Ovary (tissue), 10 donors: ENCODE measurements around the gene RNF214. TPM values are rescaled to one million over a fixed set of nuclear protein-coding genes. Genes with fewer than 3 reads are reported as not detected.
"Not testable (repeated sequence)": the region's sequence is repeated elsewhere in the genome, so short reads cannot be mapped to it uniquely, and the experiment has no call there.

Experiments used
- DNase-seq, 5 donors: peaks; one replicate each; pipeline ENCODE4 v3.0.0-alpha.2; 2019 to 2020
- H3K27ac ChIP-seq, 2 donors: fragments of 200-600 bp; one replicate each; pipeline versions ENCODE4 v1.5.1 to v1.8.0; 2019 to 2022
- H3K27me3 ChIP-seq: fragments of 200-600 bp; one replicate; pipeline ENCODE4 v1.8.0; 2022
- H3K36me3 ChIP-seq: fragments of 200-600 bp; sonication (generic); one replicate; pipeline ENCODE4 v1.5.1; 2019
- H3K4me1 ChIP-seq: one replicate; pipeline ENCODE4 v1.8.1; 2013; ENCODE audit warnings: mild to moderate bottlenecking, moderate library complexity; ENCODE audit not compliant: insufficient read depth
- H3K4me3 ChIP-seq: fragments of 200-600 bp; sonication (generic); one replicate; pipeline ENCODE4 v1.5.1; 2017
- H3K9me3 ChIP-seq, 2 donors: fragments of 200-600 bp in 1 of 2; sonication (generic) in 1 of 2; one replicate each; pipeline versions ENCODE4 v1.5.1 to v1.8.1; 2013 to 2019; ENCODE audit warnings: mild to moderate bottlenecking in 1 of 2, moderate library complexity in 1 of 2
- EP300 ChIP-seq: sonication (generic); formaldehyde crosslinking; IDR thresholded peaks from one replicate; pipeline ENCODE4 v1.6.1; 2017; ENCODE audit warnings: antibody characterized with exemption
- POLR2A ChIP-seq: fragments of 450-650 bp; IDR thresholded peaks from one replicate; pipeline ENCODE4 v1.6.1; 2017; ENCODE audit warnings: antibody characterized with exemption, mild to moderate bottlenecking, moderate library complexity
- WGBS, 3 donors: extraction: QIAGEN DNeasy Blood & Tissue Kit in 1 of 3; methylation state at CpG; one replicate each; pipeline versions ENCODE4 v1.1.5 to v1.1.7; 2013 to 2017; 5-methylcytosine and 5-hydroxymethylcytosine counted together
- intact Hi-C, 4 donors: fragments of 100-400 bp; cut with DNase I; formaldehyde crosslinking; loops; one replicate each; pipeline versions ENCODE4 v1.11.0 to v1.15.1; 2022 to 2023
- long read RNA-seq, 3 donors: library from polyadenylated mRNA in 2 of 3; unstranded in 2 of 3; transcript quantifications; one replicate each; pipeline ENCODE4 v2.0.0 and lab custom pipeline, GENCODE V29; 2021 to 2026
- polyA plus RNA-seq, 2 donors: library from polyadenylated mRNA; stranded (reverse); fragments of 200-250 nt in 1 of 2; fragments of 350-450 nt in 1 of 2; fragmentation: Illumina TruSeq in 1 of 2; extraction: RNeasy Lipid Tissue Mini Kit (QIAGEN cat#74804) in 1 of 2; gene quantifications; one replicate each; pipeline ENCODE4 v1.2.3, GENCODE V29; 2013 to 2014
- total RNA-seq, 7 donors: library from RNA; depleted of rRNA in 2 of 7; stranded (reverse); fragments of >200 nt in 2 of 7; fragmentation: NEBNext Ultra II Directional in 3 of 7; extraction: Animal tissue kit (Norgen Biotek cat#: 25700) in 3 of 7; gene quantifications; one replicate each; pipeline versions ENCODE4 v1.1.0 to v1.2.4, GENCODE V29; 2016 to 2023
- TF ChIP-seq, protein P1 (sequence below), 3 donors: fragments of 450-650 bp in 2 of 3; fragments of 200-600 bp in 1 of 3; IDR thresholded peaks; one replicate each; pipeline versions ENCODE4 v1.5.1 to v1.8.0; 2016 to 2022; ENCODE audit warnings: antibody characterized with exemption in 3 of 3, mild to moderate bottlenecking in 1 of 3
- donor health status: DM: no; HTN: no; CAD: no; lungs with moderate emphysema.
- donor health status: DM: no; HTN: no; CAD: no.
- donor health status: Bipolar disorder and iron deficiency.
- donor health status: DM: yes; HTN: yes; CAD: no.
- donor health status: DM: no; HTN: no; CAD: no.
- donor health status: DM: yes; HTN: yes; CAD: no.

The RNF214 gene
- total RNA-seq = 10 to 100 TPM in 6 of 7 donors, 1 to 10 TPM in 1; 9.7 to 40.9 (median 29.3) TPM
- polyA plus RNA-seq = 10 to 100 TPM; 12.8 to 22.7 TPM
- long read RNA-seq, donor 1, transcript RNF214-201 (15 exons, 2,755 nt) = major isoform, 11 of 32 reads
- long read RNA-seq, donor 1, partial matches to known transcripts = 7 of 32 reads
- long read RNA-seq, donor 1, other reads (novel, unspliced or antisense) = 13 of 32 reads
- long read RNA-seq, donor 2, partial matches to known transcripts = 46 of 61 reads
- long read RNA-seq, donor 2, other reads (novel, unspliced or antisense) = 10 of 61 reads
- long read RNA-seq, donor 3, transcript RNF214-201 (15 exons, 2,755 nt) = major isoform, 11 of 18 reads
- long read RNA-seq, donor 3, partial matches to known transcripts = 2 of 18 reads
- long read RNA-seq, donor 3, other reads (novel, unspliced or antisense) = 3 of 18 reads

DNA sequence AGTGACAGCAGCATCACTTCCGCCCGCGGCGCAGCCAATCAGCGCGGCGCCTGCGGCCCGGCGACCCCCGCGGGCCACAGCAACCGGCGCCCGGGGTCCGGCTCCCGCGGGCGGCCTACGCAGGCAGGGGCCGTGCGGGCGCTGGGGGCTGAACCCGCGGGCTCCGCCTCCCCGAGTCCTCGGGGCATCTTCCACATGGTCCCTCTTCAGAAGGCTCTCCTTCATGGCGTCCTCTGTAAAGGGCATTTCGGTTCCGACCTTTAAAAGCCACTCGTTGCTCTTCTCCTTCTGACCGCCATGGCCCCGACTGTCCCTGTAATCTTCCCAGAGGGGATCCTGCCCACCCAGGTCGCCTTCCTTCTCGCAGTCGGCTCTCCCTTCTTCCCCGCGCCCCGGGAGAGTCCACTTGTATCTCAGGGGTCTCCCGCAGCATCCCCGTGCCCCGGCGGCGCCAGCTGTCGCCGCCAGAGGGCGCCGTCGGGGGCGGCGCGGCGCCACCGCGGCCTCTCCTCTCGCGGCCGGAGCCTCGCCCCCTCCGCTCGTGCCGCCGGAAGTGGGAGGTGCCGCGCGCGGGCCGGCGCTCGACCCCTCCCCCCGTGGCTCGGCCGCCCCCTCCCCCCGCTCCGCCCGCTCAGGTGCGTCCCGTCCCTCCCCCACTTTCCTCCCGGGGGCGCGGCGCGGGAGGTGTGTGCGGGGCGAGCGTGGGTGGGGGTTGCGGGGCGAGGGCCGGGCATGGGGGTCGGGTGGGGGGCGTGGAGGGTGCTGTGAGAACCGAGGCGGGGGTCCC, at the start of gene RNF214:
RNF214 (plus strand) TSS at position 580 of the 787 bp plus-strand sequence. CDS start 1,602 bp downstream, outside the sequence.
- TF ChIP-seq POLR2A (peak; percentile 78), EP300 (no peak)
- TF ChIP-seq, protein P1, sequence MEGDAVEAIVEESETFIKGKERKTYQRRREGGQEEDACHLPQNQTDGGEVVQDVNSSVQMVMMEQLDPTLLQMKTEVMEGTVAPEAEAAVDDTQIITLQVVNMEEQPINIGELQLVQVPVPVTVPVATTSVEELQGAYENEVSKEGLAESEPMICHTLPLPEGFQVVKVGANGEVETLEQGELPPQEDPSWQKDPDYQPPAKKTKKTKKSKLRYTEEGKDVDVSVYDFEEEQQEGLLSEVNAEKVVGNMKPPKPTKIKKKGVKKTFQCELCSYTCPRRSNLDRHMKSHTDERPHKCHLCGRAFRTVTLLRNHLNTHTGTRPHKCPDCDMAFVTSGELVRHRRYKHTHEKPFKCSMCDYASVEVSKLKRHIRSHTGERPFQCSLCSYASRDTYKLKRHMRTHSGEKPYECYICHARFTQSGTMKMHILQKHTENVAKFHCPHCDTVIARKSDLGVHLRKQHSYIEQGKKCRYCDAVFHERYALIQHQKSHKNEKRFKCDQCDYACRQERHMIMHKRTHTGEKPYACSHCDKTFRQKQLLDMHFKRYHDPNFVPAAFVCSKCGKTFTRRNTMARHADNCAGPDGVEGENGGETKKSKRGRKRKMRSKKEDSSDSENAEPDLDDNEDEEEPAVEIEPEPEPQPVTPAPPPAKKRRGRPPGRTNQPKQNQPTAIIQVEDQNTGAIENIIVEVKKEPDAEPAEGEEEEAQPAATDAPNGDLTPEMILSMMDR (IDR thresholded peaks at IDR 0.05) = peak; percentile 72 to 99 (median 96)
- peak within 1 kb of the TSS; percentile 63 for H3K4me3 ChIP-seq
- no peaks in the 10 kb centered on the region for H3K36me3 ChIP-seq
- intact Hi-C loops = loop anchor here (2.0 to 10.0 kb wide), 5 partner anchors 83 to 440 kb away; partner anchors contain the start of genes BACE1 (in 2 of the 4), APOA5 (in 1 of the 4) and CEP164 (in 1 of the 4)
- H3K27me3 ChIP-seq = no peaks in the 10 kb centered on the region
- WGBS, 3 donors = 0 to 2% (median 1%) methylated on average over 65 to 94 of the region's 94 CpGs
- peak; percentile 75 to 88 (median 83) for DNase-seq
- H3K27ac ChIP-seq = peak within 1 kb of the TSS; percentile 79 to 93
- H3K4me1 ChIP-seq = peaks cover 1% of the 10 kb centered on the region
- no peaks in the 10 kb centered on the region for H3K9me3 ChIP-seq

DNA sequence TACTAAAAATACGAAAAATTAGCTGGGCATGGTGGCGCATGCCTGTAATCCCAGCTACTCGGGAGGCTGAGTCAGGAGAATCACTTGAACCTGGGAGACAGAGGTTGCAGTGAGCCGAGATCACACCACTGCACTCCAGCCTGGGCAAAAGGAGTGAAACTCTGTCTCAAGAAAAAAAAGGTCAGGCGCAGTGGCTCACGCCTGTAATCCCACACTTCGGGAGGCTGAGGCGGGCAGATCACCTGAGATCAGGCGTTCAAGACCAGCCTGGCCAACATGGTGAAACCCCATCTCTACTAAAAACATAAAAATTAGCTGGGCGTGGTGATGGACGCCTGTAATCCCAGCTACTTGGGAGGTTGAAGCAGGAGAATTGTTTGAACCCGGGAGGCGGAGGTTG, 49.3 kb upstream of the RNF214 start:
- WGBS, 3 donors = 87 to 95% (median 94%) methylated on average over 13 of the region's 13 CpGs
- DNase-seq, H3K4me3 ChIP-seq, H3K36me3 ChIP-seq, H3K27me3 ChIP-seq, H3K27ac ChIP-seq, H3K9me3 ChIP-seq: not testable (repeated sequence)
- intact Hi-C loops = loop anchor here in 1 of 4 donors (5.0 kb wide), 1 partner anchor 44 kb away; no protein-coding TSS in a partner anchor
- peaks cover 30% of the 10 kb centered on the region for H3K4me1 ChIP-seq

DNA sequence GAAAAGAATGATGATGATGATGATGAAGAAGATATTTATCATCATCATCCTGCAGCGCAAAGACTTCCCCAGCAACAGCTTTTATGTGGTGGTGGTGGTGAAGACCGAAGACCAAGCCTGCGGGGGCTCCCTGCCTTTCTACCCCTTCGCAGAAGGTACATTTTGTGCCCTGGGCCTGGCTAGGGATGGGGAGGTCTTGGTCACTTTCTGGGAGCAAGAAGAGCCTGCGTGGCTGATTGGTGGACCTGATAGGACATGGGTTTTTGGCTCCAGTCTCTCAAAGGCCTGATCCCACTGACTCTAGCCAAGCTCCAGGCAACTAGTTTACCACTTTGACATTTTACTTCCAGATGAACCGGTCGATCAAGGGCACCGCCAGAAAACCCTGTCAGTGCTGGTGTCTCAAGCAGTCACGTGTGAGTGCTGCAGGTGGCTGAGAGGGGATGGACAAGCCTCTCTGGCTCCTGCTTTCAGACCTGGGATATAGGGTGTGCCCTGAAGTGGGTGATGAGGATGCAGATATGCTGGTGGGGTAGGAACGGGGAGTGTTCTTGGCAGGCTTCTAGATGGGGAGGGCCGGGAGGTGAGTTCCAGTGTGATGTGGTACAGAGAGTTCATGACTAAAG, 48.6 kb upstream of the RNF214 start:
- H3K4me1 ChIP-seq = peaks cover 30% of the 10 kb centered on the region
- TF ChIP-seq EP300 (no peak), POLR2A (no peak)
- TF ChIP-seq, protein P1 (IDR thresholded peaks at IDR 0.05) = no peak
- H3K27ac ChIP-seq = no peak overlapping the region
- H3K36me3 ChIP-seq = no peaks in the 10 kb centered on the region
- intact Hi-C loops = loop anchor here in 1 of 4 donors (5.0 kb wide), 1 partner anchor 43 kb away; no protein-coding TSS in a partner anchor
- no peaks in the 10 kb centered on the region for H3K27me3 ChIP-seq
- no peaks in the 10 kb centered on the region for H3K9me3 ChIP-seq
- H3K4me3 ChIP-seq = no peak overlapping the region
- DNase-seq = no peak
- 85 to 89% (median 86%) methylated on average over 11 of the region's 11 CpGs for WGBS, 3 donors

DNA sequence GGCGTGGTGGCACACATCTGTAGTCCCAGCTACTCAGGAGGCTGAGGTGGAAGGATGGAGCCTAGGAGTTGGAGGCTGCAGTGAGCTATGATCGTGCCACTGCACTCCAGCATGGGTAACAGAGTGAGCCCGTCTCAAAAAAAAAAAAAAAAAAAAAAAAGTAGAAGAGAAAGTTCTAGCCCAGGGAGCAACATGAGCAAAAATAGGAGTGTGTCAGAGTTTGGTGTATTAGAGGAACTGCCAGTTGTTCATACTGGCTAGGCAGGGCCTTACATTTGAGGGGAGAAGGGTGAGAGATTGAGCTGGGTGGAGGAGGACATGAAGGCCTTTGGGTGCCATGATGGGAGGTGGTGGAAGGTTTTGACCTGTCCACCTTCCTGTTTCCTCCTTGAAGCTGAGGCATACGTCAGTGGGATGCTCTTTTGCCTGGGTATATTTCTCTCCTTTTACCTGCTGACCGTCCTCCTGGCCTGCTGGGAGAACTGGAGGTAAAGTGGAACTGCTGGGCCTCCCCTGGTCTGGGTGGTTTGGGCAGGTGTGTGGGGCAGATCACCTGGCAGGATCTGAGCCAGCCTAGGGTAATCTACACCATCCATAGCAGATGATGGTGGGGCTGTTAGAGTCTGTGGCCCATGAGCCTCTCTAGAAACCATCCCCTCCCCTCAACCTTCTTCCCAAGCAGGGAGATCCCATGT, 46.6 kb upstream of the RNF214 start:
- Histone ChIP-seq H3K27me3 (no peaks in the 10 kb centered on the region), H3K9me3 (no peaks in the 10 kb centered on the region), H3K27ac (peak overlapping the region in 1 of 2 donors; percentile 72), H3K36me3 (no peaks in the 10 kb centered on the region), H3K4me1 (peaks cover 27% of the 10 kb centered on the region), H3K4me3 (no peak overlapping the region)
- intact Hi-C loops = loop anchor here in 1 of 4 donors (5.0 kb wide), 1 partner anchor 36 kb away; no protein-coding TSS in a partner anchor
- WGBS, 3 donors = 89 to 94% (median 90%) methylated on average over 5 of the region's 5 CpGs
- TF ChIP-seq EP300 (no peak), POLR2A (no peak)
- TF ChIP-seq, protein P1 (IDR thresholded peaks at IDR 0.05) = no peak
- no peak for DNase-seq
